ENCODE results near the gene TBX5. TPM values are rescaled to one million over a fixed set of nuclear protein-coding genes. Genes with fewer than 3 reads are reported as not detected.

TBX5 gene
- total and polyA plus RNA-seq, 2 of the 4 experiments (the other 2 are of a cell fraction) = 13.3 to 14.7 TPM

GRCh38 chr12:114368685-114369452, 37.1 kb downstream of the TBX5 start:
- no TSS peak for BruUV-seq (replicated peaks)
- in situ Hi-C loops (cut with MboI; ENCODE audit: low sequenced_read_pairs) = no loop called here

More at GRCh38 chr12:114368685-114369452, 37.1 kb downstream of the TBX5 start:
- intact Hi-C loops (cut with micrococcal nuclease) (no loop called here), dilution Hi-C loops (cut with HindIII; ENCODE audit: low sequenced_read_pairs, unreplicated experiment) (no loop called here)
- ChIA-PET CTCF (interaction anchor here (0.6 to 1.0 kb wide), 3 partner anchors 57 to 892 kb away, joined by 3 to 4 read pairs (median 3); no protein-coding TSS in a partner anchor), POLR2A (ENCODE audit: unreplicated experiment) (no interaction called here)
- TF ChIP-seq MAFK (IDR thresholded peaks at IDR 0.05; ENCODE audit: low read depth, low read length) = no peak
- TF ChIP-seq FOS (IDR thresholded peaks at IDR 0.05; ENCODE audit: low read depth, low read length) = no peak
- no peak for TF ChIP-seq BHLHE40 (IDR thresholded peaks at IDR 0.05; ENCODE audit: low read depth, low read length)
- TF ChIP-seq RAD21 (IDR thresholded peaks at IDR 0.05; ENCODE audit: low read length) = no peak
- no peak for TF ChIP-seq USF2 (IDR thresholded peaks at IDR 0.05; ENCODE audit: low read depth, low read length)
- no peak for TF ChIP-seq POLR2A (IDR thresholded peaks at IDR 0.05; ENCODE audit: low read depth, low read length)
- no peak for TF ChIP-seq MXI1 (IDR thresholded peaks at IDR 0.05; ENCODE audit: borderline replicate concordance, low read depth, low read length)
- TF ChIP-seq SMC3 (IDR thresholded peaks at IDR 0.05; ENCODE audit: low read depth, low read length) = no peak
- TF ChIP-seq CTCF (conservative IDR thresholded peaks at IDR 0.05; ENCODE audit: low read depth, low read length) = no peak
- no peak for TF ChIP-seq NFE2L2 (IDR thresholded peaks at IDR 0.05; ENCODE audit: low read depth, low read length)
- TF ChIP-seq RCOR1 (IDR thresholded peaks at IDR 0.05; ENCODE audit: insufficient replicate concordance, low read length) = no peak
- TF ChIP-seq MAZ (IDR thresholded peaks at IDR 0.05; ENCODE audit: borderline replicate concordance, low read depth, low read length) = no peak
- TF ChIP-seq ELK1 (IDR thresholded peaks at IDR 0.05; ENCODE audit: borderline replicate concordance, low read depth, low read length) = no peak
- TF ChIP-seq RFX5 (IDR thresholded peaks at IDR 0.05; ENCODE audit: low read depth, low read length) = no peak
- no peak for TF ChIP-seq CEBPB (IDR thresholded peaks at IDR 0.05; ENCODE audit: low read depth, low read length)
- H2BK15ac ChIP-seq (ENCODE audit: low read depth, low read length) = no peak overlapping the region
- H2AFZ ChIP-seq (replicated peaks; ENCODE audit: low read length, poor library complexity) = no peak overlapping the region
- H3K4ac ChIP-seq (ENCODE audit: low read depth, low read length) = no peak overlapping the region
- H4K91ac ChIP-seq (ENCODE audit: insufficient read depth, low read depth, low read length) = no peak overlapping the region
- no peak overlapping the region for H3K9ac ChIP-seq (ENCODE audit: low read depth, low read length)
- no peak overlapping the region for H3K18ac ChIP-seq (ENCODE audit: low read depth, low read length)
- no peak overlapping the region for H3K14ac ChIP-seq (replicated peaks; ENCODE audit: low read depth, low read length)
- no peak overlapping the region for H2AK9ac ChIP-seq (replicated peaks; ENCODE audit: low read depth, low read length, poor library complexity)
- H2AK5ac ChIP-seq (ENCODE audit: low read depth, low read length) = no peak overlapping the region
- H2BK120ac ChIP-seq (ENCODE audit: low read depth, low read length) = no peak overlapping the region
- ATAC-seq (ENCODE audit: low read depth) (no peak), DNase-seq (no peak)
- no peak overlapping the region for H3K23ac ChIP-seq (ENCODE audit: low read depth, low read length)
- H3K9me1 ChIP-seq (ENCODE audit: insufficient read depth, low read length) = peaks cover 6% of the 10 kb centered on the region
- no peak overlapping the region for H3K4me3 ChIP-seq (ENCODE audit: insufficient read depth, low read depth, low read length)
- H4K20me1 ChIP-seq (ENCODE audit: insufficient read depth, low read length) = peaks cover 11% of the 10 kb centered on the region; the same call in 1 of the 2 replicates
- no peak overlapping the region for H4K8ac ChIP-seq (ENCODE audit: low read depth in 2 of 2, low read length in 2 of 2)
- H3K9me3 ChIP-seq (ENCODE audit: control insufficient read depth, insufficient read depth, low read length) = no peaks in the 10 kb centered on the region; the same call in 1 of the 2 replicates
- H2BK5ac ChIP-seq (ENCODE audit: low read depth, low read length, poor library complexity, severe bottlenecking) = no peak overlapping the region
- H3K56ac ChIP-seq (ENCODE audit: extremely low read depth, insufficient read depth, low read length) = no peak overlapping the region
- H3K36me3 ChIP-seq (ENCODE audit: control insufficient read depth, insufficient read depth, low read length) = peaks cover 66% of the 10 kb centered on the region
- no peak overlapping the region for H3K4me2 ChIP-seq (ENCODE audit: low read depth, low read length)
- no peak overlapping the region for H2BK20ac ChIP-seq (ENCODE audit: low read depth, low read length)
- H3K4me1 ChIP-seq (ENCODE audit: control insufficient read depth, insufficient read depth, low read length) = peaks cover 2% of the 10 kb centered on the region; the same call in 1 of the 2 replicates
- no peak overlapping the region for H4K5ac ChIP-seq (ENCODE audit: low read depth, low read length)
- H3K27ac ChIP-seq (ENCODE audit: insufficient read depth, low read length) = no peak overlapping the region
- 100% methylated on average over 1 of the region's 8 CpGs; no CpG with 5 or more reads in 1 of the 2 experiments for WGBS, 2 experiments (ENCODE audit: extremely low coverage in 2 of 2, insufficient read length in 1 of 2)
- H3K27me3 ChIP-seq (ENCODE audit: control insufficient read depth, insufficient read depth, low read length) = no peaks in the 10 kb centered on the region
- peaks cover 47 to 62% of the 10 kb centered on the region in 2 experiments for H3K79me1 ChIP-seq (ENCODE audit: low read depth in 1 of 2, low read length in 2 of 2)
